ENCODE measurements around the gene SLBP. TPM values are rescaled to one million over a fixed set of nuclear protein-coding genes. Genes with fewer than 3 reads are reported as not detected.

The SLBP gene
- total and polyA plus RNA-seq, 2 experiments from 2014 or later = 39.9 to 62.0 TPM

DNA sequence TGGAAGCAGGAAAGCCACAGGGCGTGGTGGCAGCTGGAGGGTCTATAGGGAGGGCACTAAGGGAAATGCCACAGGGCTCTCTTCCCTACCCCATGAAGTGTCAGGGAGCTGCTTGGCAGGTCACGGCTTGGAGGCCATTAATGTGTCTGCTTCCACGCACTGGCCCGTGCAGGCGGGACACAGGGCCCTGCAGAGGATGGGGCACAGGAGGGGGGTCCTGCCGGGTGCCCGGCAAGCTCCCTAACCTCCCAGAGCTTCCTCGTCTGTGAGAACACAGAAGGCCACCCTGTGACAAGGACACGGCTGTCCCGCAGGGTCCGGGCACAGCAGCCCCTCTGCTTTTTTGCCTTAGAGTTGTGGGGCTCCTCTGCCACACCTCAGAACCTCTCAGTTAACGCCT, 53.5 kb downstream of the SLBP start:
- H3K36me3 ChIP-seq = no peaks in the 10 kb centered on the region
- H3K27ac ChIP-seq = no peak overlapping the region
- no peaks in the 10 kb centered on the region for H3K27me3 ChIP-seq
- no peaks in the 10 kb centered on the region for H3K4me1 ChIP-seq (ENCODE audit: low read depth)
- no peak overlapping the region for H3K4me3 ChIP-seq
- no peaks in the 10 kb centered on the region for H3K9me3 ChIP-seq (ENCODE audit: low read depth)
- TF ChIP-seq, protein P1, sequence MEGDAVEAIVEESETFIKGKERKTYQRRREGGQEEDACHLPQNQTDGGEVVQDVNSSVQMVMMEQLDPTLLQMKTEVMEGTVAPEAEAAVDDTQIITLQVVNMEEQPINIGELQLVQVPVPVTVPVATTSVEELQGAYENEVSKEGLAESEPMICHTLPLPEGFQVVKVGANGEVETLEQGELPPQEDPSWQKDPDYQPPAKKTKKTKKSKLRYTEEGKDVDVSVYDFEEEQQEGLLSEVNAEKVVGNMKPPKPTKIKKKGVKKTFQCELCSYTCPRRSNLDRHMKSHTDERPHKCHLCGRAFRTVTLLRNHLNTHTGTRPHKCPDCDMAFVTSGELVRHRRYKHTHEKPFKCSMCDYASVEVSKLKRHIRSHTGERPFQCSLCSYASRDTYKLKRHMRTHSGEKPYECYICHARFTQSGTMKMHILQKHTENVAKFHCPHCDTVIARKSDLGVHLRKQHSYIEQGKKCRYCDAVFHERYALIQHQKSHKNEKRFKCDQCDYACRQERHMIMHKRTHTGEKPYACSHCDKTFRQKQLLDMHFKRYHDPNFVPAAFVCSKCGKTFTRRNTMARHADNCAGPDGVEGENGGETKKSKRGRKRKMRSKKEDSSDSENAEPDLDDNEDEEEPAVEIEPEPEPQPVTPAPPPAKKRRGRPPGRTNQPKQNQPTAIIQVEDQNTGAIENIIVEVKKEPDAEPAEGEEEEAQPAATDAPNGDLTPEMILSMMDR (IDR thresholded peaks at IDR 0.05; ENCODE audit: low read depth, low read length) = no peak
- no peak for DNase-seq (ENCODE audit: low read depth in 1 of 2, low spot score in 1 of 2)

DNA sequence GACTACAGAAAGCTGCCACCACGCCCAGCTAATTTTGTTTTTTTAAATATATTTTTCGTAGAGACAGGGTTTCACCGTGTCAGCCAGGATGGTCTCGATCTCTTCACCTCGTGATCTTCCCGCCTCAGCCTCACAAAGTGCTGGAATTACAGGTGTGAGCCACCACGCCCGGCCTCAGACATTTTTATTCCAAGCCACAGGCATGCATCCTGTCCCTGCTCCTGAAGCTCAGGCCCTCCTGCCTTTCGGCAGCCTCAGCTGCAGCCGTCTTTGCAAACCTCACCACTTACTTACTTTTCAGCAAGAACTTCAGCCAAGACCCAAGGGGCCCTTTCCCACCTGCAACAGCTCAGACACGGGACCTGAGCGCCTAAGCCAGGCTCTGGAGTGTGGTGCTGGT, 54.0 kb downstream of the SLBP start:
- no peak for DNase-seq (ENCODE audit: low read depth in 1 of 2, low spot score in 1 of 2)
- H3K36me3 ChIP-seq = no peaks in the 10 kb centered on the region
- H3K4me1 ChIP-seq (ENCODE audit: low read depth) = no peaks in the 10 kb centered on the region
- TF ChIP-seq, protein P1 (IDR thresholded peaks at IDR 0.05; ENCODE audit: low read depth, low read length) = no peak
- no peak overlapping the region for H3K27ac ChIP-seq
- H3K9me3 ChIP-seq (ENCODE audit: low read depth) = no peaks in the 10 kb centered on the region
- H3K27me3 ChIP-seq = no peaks in the 10 kb centered on the region
- no peak overlapping the region for H3K4me3 ChIP-seq

DNA sequence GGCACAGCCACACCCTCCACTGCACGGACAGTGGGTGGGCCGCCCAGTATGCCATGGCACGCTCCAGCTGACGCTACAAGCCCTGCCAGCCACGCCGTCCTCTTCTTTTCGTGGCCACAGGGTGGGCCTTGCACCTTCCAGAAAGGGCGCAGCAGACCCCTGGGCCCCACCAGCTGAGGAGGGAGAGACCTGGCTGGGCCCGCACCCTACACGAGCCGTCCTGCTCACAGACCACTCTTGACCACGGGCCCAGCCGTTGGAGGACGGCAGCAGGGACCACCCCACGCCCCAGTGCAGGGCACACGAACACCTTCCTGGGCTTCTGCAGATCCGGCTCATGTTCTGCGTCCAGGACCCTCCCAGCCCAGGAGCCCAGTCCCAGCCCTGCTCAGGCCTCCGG, 55.1 kb downstream of the SLBP start:
- Histone ChIP-seq H3K4me1 (ENCODE audit: low read depth) (no peaks in the 10 kb centered on the region), H3K27me3 (no peaks in the 10 kb centered on the region), H3K9me3 (ENCODE audit: low read depth) (no peaks in the 10 kb centered on the region), H3K27ac (no peak overlapping the region), H3K4me3 (no peak overlapping the region), H3K36me3 (no peaks in the 10 kb centered on the region)
- TF ChIP-seq, protein P1 (IDR thresholded peaks at IDR 0.05; ENCODE audit: low read depth, low read length) = no peak
- no peak for DNase-seq (ENCODE audit: low read depth in 1 of 2, low spot score in 1 of 2)

DNA sequence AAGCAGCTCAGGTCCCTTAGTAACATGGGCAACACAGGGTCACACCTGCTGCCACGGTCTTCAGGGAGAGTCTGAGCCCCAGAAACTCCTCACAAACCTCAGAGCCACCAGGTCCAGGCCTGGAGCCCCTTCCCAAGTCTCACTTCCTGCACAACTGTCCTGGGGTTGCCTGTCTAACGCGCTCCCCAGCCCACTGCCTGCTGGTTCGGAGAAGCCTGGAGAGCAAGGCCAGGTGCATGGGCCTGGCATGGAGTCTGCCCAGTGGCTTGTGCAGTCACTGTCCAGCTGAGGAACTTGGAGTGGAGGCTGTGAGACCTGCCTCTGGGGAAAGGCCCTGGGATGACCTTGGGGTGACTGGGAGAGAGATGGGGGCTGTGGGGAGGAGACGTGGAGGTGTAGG, 56.0 kb downstream of the SLBP start:
- H3K27me3 ChIP-seq = no peaks in the 10 kb centered on the region
- H3K4me3 ChIP-seq = no peak overlapping the region
- no peaks in the 10 kb centered on the region for H3K4me1 ChIP-seq (ENCODE audit: low read depth)
- TF ChIP-seq, protein P1 (IDR thresholded peaks at IDR 0.05; ENCODE audit: low read depth, low read length) = no peak
- no peak for DNase-seq (ENCODE audit: low read depth in 1 of 2, low spot score in 1 of 2)
- no peak overlapping the region for H3K27ac ChIP-seq
- no peaks in the 10 kb centered on the region for H3K36me3 ChIP-seq
- no peaks in the 10 kb centered on the region for H3K9me3 ChIP-seq (ENCODE audit: low read depth)

DNA sequence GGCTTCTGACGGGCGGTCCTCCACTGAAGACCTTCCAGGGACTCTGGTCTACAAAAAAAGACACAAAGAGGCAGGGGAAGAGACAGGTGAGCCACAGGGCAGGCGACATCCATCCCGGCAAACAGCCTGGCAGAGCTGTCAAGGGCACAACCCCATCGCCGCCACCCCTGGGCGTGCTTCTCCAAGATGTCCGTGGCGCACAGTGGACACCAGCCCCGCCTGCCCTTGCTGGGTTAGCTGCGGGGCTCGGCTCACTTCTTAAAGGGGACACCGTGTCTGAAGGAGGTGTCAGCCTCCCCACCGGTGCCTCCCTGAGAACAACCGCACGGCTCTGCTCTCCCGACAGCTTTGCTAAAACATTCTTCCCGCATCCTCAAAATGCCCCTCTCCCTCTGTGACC, 56.4 kb downstream of the SLBP start:
- H3K9me3 ChIP-seq (ENCODE audit: low read depth) = no peaks in the 10 kb centered on the region
- H3K36me3 ChIP-seq = no peaks in the 10 kb centered on the region
- no peak overlapping the region for H3K27ac ChIP-seq
- TF ChIP-seq, protein P1 (IDR thresholded peaks at IDR 0.05; ENCODE audit: low read depth, low read length) = no peak
- no peaks in the 10 kb centered on the region for H3K27me3 ChIP-seq
- H3K4me1 ChIP-seq (ENCODE audit: low read depth) = no peaks in the 10 kb centered on the region
- DNase-seq (ENCODE audit: low read depth in 1 of 2, low spot score in 1 of 2) = no peak
- no peak overlapping the region for H3K4me3 ChIP-seq

DNA sequence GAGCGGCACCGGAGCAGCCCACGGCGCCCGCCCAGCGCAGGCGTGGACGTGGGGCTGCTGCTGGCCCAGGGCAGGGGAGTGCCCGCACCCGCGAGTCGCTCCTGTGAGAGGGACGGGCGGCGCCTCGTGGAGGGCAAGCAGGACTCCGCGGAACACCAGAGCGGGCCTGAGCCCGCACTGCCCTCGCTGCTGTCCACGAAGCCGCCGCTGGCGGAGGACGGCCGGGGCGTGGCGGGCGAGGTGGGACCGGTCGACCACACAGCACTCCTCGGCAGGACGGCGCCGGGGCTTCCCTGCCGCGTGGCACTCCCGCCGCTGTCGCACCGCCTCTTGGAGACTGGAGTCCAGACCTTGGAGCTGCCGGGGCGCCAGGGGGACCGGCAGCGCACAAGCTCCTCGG, 57.0 kb downstream of the SLBP start:
- Histone ChIP-seq H3K27ac (no peak overlapping the region), H3K27me3 (no peaks in the 10 kb centered on the region), H3K4me3 (no peak overlapping the region), H3K36me3 (no peaks in the 10 kb centered on the region), H3K4me1 (ENCODE audit: low read depth) (no peaks in the 10 kb centered on the region), H3K9me3 (ENCODE audit: low read depth) (no peaks in the 10 kb centered on the region)
- no peak for DNase-seq (ENCODE audit: low read depth in 1 of 2, low spot score in 1 of 2)
- TF ChIP-seq, protein P1 (IDR thresholded peaks at IDR 0.05; ENCODE audit: low read depth, low read length) = no peak
